Measurements from ENCODE around the gene RFC2.

RFC2 gene

GRCh38 chr7:74193054-74193453, 61.1 kb downstream of the RFC2 start:
- no peaks in the 10 kb centered on the region for H3K9me3 ChIP-seq
- no peak overlapping the region for H3K4me3 ChIP-seq
- peaks cover 83 to 97% (median 88%) of the 10 kb centered on the region in 3 donors for H3K36me3 ChIP-seq
- intact Hi-C loops (cut with DNase I; ENCODE audit: low total_unique reads), result no loop called here
- no peak for DNase-seq
- no peak overlapping the region for H3K27ac ChIP-seq
- peaks cover 0 to 9% (median 5%) of the 10 kb centered on the region in 4 donors for H3K4me1 ChIP-seq
- TF ChIP-seq CTCF (IDR thresholded peaks at IDR 0.05), result no peak
- H3K27me3 ChIP-seq, result no peaks in the 10 kb centered on the region

DNA sequence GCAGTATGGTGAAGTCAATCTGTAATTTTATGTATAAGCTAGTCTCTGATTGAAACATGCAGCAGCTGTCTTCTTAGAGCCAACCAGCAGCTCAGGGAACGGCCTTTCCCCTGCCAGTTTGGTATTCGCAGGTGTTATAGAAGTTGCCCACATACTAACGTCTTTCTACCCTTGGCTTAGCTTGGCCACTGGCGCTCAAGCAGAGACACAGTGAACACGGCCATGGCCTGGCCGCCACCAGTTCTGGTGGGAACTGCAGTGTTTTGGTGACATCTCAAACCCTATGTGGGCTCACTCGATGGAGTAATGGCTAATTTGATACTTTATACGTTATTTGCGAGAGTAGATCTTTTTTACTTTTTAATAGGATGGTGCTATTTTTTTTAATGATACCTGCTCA, 63.0 kb downstream of the RFC2 start:
- peaks cover 81 to 91% (median 82%) of the 10 kb centered on the region in 3 donors for H3K36me3 ChIP-seq
- peak in 1 of 2 donors; percentile 29 for DNase-seq
- intact Hi-C loops (cut with DNase I; ENCODE audit: low total_unique reads), result no loop called here
- TF ChIP-seq CTCF (IDR thresholded peaks at IDR 0.05), result no peak
- no peaks in the 10 kb centered on the region for H3K27me3 ChIP-seq
- no peaks in the 10 kb centered on the region for H3K9me3 ChIP-seq
- H3K4me1 ChIP-seq, result peaks cover 0 to 27% (median 21%) of the 10 kb centered on the region in 4 donors
- H3K4me3 ChIP-seq, result no peak overlapping the region
- H3K27ac ChIP-seq, result no peak overlapping the region

GRCh38 chr7:74190259-74190658, 63.9 kb downstream of the RFC2 start:
- no peak for TF ChIP-seq CTCF (IDR thresholded peaks at IDR 0.05)
- H3K4me1 ChIP-seq, result peaks cover 0 to 37% (median 29%) of the 10 kb centered on the region in 4 donors
- no peaks in the 10 kb centered on the region for H3K27me3 ChIP-seq
- H3K27ac ChIP-seq, result no peak overlapping the region
- DNase-seq, result peak in 1 of 2 donors; percentile 48
- intact Hi-C loops (cut with DNase I; ENCODE audit: low total_unique reads), result no loop called here
- peaks cover 73 to 81% (median 73%) of the 10 kb centered on the region in 3 donors for H3K36me3 ChIP-seq
- H3K9me3 ChIP-seq, result no peaks in the 10 kb centered on the region
- H3K4me3 ChIP-seq, result no peak overlapping the region

DNA sequence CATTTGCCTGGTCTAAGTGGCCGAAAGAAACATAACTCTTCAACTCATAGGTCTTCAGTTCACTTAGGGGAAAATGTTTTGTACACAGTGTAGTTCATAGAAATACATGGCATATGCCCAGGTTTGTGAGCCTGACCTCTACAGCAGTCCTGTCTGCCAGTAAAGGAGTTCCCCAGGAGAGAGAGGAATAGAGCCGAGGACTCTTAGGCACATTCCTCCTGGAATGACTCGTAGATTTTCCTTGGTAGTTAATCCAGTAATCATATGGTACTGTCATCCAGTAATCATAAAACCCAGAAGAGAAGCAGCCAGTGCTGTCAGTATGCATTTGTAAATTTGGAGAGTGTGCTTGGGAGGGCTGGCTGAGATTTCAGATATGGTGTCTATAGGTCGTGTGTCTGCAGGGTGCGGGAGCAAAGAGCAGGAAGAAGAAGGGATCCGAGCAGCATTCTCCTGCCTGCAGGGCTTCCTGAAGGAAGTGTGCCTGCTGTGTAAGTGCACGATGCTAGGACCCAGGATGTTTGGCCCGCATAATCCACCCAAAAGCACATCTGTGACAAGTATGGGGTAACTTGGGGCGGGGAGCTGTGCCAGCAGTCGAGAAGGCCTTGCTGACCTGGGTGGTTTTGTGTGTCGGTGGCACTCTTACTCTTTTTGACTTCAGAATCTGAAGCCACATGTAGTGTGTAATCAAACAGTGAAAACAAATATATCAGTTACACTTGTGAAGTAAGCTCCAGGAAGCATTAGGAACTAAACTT, 66.1 kb downstream of the RFC2 start:
- no peak for TF ChIP-seq CTCF (IDR thresholded peaks at IDR 0.05)
- peaks cover 52 to 60% (median 53%) of the 10 kb centered on the region in 3 donors for H3K36me3 ChIP-seq
- H3K27me3 ChIP-seq, result no peaks in the 10 kb centered on the region

GRCh38 chr7:74185636-74186035, 68.6 kb downstream of the RFC2 start:
- no peak for TF ChIP-seq CTCF (IDR thresholded peaks at IDR 0.05)
- Histone ChIP-seq H3K9me3 (no peaks in the 10 kb centered on the region), H3K27ac (peak overlapping the region in 1 of 2 donors; percentile 22), H3K4me3 (no peak overlapping the region), H3K36me3 (peaks cover 27 to 37% (median 29%) of the 10 kb centered on the region in 3 donors), H3K27me3 (no peaks in the 10 kb centered on the region), H3K4me1 (peaks cover 0 to 83% (median 58%) of the 10 kb centered on the region in 4 donors)
- intact Hi-C loops (cut with DNase I; ENCODE audit: low total_unique reads), result loop anchor here (5.0 kb wide), 2 partner anchors 113 to 323 kb away; partner anchors contain the start of gene TMEM270
- DNase-seq, result no peak

More for the DNA sequence above, 66.1 kb downstream of the RFC2 start:
- Histone ChIP-seq H3K9me3 (no peaks in the 10 kb centered on the region), H3K27ac (no peak overlapping the region), H3K4me3 (no peak overlapping the region), H3K4me1 (peaks cover 0 to 59% (median 45%) of the 10 kb centered on the region in 4 donors)
- DNase-seq, result no peak
- intact Hi-C loops (cut with DNase I; ENCODE audit: low total_unique reads), result loop anchor here (5.0 kb wide), 2 partner anchors 116 to 326 kb away; partner anchors contain the start of gene TMEM270
